H9 (cell line): ENCODE measurements around the gene TMBIM6. TPM values are rescaled to one million over a fixed set of nuclear protein-coding genes. Genes with fewer than 3 reads are reported as not detected.

Experiments used
- DNase-seq: peaks from one replicate; pipeline ENCODE4 v3.0.0-alpha.2; 2017
- H2AFZ ChIP-seq: one replicate; pipeline ENCODE4 v1.6.1; 2013; ENCODE audit warnings: mild to moderate bottlenecking, low read length, control low read depth, moderate library complexity
- H2AK5ac ChIP-seq: 2 replicates; pipeline ENCODE4 v1.6.1; 2013; ENCODE audit warnings: low read length, control low read depth, mixed read lengths; ENCODE audit not compliant: insufficient read length
- H2BK120ac ChIP-seq: one replicate; pipeline ENCODE4 v1.6.1; 2013; ENCODE audit warnings: low read depth, mild to moderate bottlenecking, low read length, control low read depth, inconsistent platforms; ENCODE audit not compliant: poor library complexity, severe bottlenecking
- H2BK12ac ChIP-seq: 2 replicates; pipeline ENCODE4 v1.6.1; 2013; ENCODE audit warnings: low read length, control low read depth, mixed read lengths, low read depth; ENCODE audit not compliant: insufficient read length
- H2BK15ac ChIP-seq: 2 replicates; pipeline ENCODE4 v1.6.1; 2013; ENCODE audit warnings: low read depth, low read length, control low read depth
- H2BK20ac ChIP-seq: one replicate; pipeline ENCODE4 v1.6.1; 2013; ENCODE audit warnings: low read depth, mild to moderate bottlenecking, low read length, control low read depth, inconsistent platforms; ENCODE audit not compliant: poor library complexity, severe bottlenecking
- H2BK5ac ChIP-seq: 2 replicates; pipeline ENCODE4 v1.6.1; 2013; ENCODE audit warnings: low read length, control low read depth, mixed read lengths; ENCODE audit not compliant: insufficient read length
- H3K14ac ChIP-seq: 2 replicates; pipeline ENCODE4 v1.6.1; 2013; ENCODE audit warnings: low read length, control low read depth; ENCODE audit not compliant: insufficient read depth
- H3K18ac ChIP-seq: 2 replicates; pipeline ENCODE4 v1.6.1; 2013; ENCODE audit warnings: low read depth, mild to moderate bottlenecking, mixed read lengths, low read length, control low read depth; ENCODE audit not compliant: insufficient read length
- H3K23ac ChIP-seq: 2 replicates; pipeline ENCODE4 v1.6.1; 2013; ENCODE audit warnings: low read length, control low read depth, mixed read lengths, low read depth; ENCODE audit not compliant: insufficient read length
- H3K23me2 ChIP-seq: 2 replicates; pipeline ENCODE4 v1.6.1; 2013; ENCODE audit warnings: low read depth, mild to moderate bottlenecking, mixed read lengths, low read length, control low read depth; ENCODE audit not compliant: insufficient read length, poor library complexity, severe bottlenecking
- H3K27ac ChIP-seq: 2 replicates; pipeline ENCODE4 v1.5.1; 2013; ENCODE audit warnings: low read length, control low read depth, mixed read lengths, low read depth; ENCODE audit not compliant: insufficient read length
- H3K27me3 ChIP-seq: 2 replicates; pipeline ENCODE4 v1.6.1; 2013; ENCODE audit warnings: low read length, control low read depth, inconsistent platforms; ENCODE audit not compliant: insufficient read depth
- H3K4ac ChIP-seq: 2 replicates; pipeline ENCODE4 v1.6.1; 2013; ENCODE audit warnings: low read depth, mild to moderate bottlenecking, control low read depth, inconsistent platforms, low read length, moderate library complexity
- H3K4me1 ChIP-seq: 2 replicates; pipeline ENCODE4 v1.6.1; 2013; ENCODE audit warnings: low read length, control low read depth, inconsistent platforms; ENCODE audit not compliant: insufficient read depth
- H3K4me2 ChIP-seq: 2 replicates; pipeline ENCODE4 v1.6.1; 2013; ENCODE audit warnings: low read length, control low read depth, mixed read lengths; ENCODE audit not compliant: insufficient read length, insufficient read depth
- H3K56ac ChIP-seq: 2 replicates; pipeline ENCODE4 v1.6.1; 2013; ENCODE audit warnings: low read depth, mild to moderate bottlenecking, mixed read lengths, low read length, control low read depth; ENCODE audit not compliant: insufficient read length
- H3K79me1 ChIP-seq: 2 replicates; pipeline ENCODE4 v1.6.1; 2013; ENCODE audit warnings: low read depth, mild to moderate bottlenecking, moderate library complexity, low read length, control low read depth, inconsistent platforms; ENCODE audit not compliant: insufficient read depth, poor library complexity, severe bottlenecking
- H3K79me2 ChIP-seq: 2 replicates; pipeline ENCODE4 v1.6.1; 2013; ENCODE audit warnings: low read length, control low read depth, inconsistent platforms; ENCODE audit not compliant: insufficient read depth
- H3K9ac ChIP-seq: 2 replicates; pipeline ENCODE4 v1.6.1; 2013; ENCODE audit warnings: low read length, control low read depth, mixed read lengths; ENCODE audit not compliant: insufficient read length; ENCODE audit errors: extremely low read depth
- H3K9me3 ChIP-seq: one replicate; pipeline ENCODE4 v1.6.1; 2013; ENCODE audit warnings: low read depth, low read length, inconsistent platforms; ENCODE audit not compliant: control insufficient read depth
- H3T11ph ChIP-seq: one replicate; pipeline ENCODE4 v1.6.1; 2013; ENCODE audit warnings: mild to moderate bottlenecking, low read length, control low read depth, inconsistent platforms
- H4K20me1 ChIP-seq: one replicate; pipeline ENCODE4 v1.6.1; 2013; ENCODE audit not compliant: control insufficient read depth, insufficient read length, insufficient read depth
- H4K5ac ChIP-seq: 2 replicates; pipeline ENCODE4 v1.6.1; 2013; ENCODE audit warnings: low read depth, mild to moderate bottlenecking, mixed read lengths, low read length, control low read depth; ENCODE audit not compliant: insufficient read length
- H4K8ac ChIP-seq: replicated peaks from 2 replicates; pipeline ENCODE4 v1.6.1; 2013; ENCODE audit warnings: low read length, control low read depth, mixed read lengths, low read depth; ENCODE audit not compliant: insufficient read length
- H4K91ac ChIP-seq: 2 replicates; pipeline ENCODE4 v1.6.1; 2013; ENCODE audit warnings: low read depth, mild to moderate bottlenecking, moderate library complexity, mixed read lengths, low read length, control low read depth; ENCODE audit not compliant: insufficient read length
- H3K27ac Mint-ChIP-seq, 3 experiments: 2 replicates in 2 of 3; 3 replicates in 1 of 3; pipeline ENCODE4 v1.8.0; 2020 to 2021; ENCODE audit warnings: mixed read lengths in 3 of 3, mild to moderate bottlenecking in 1 of 3, moderate library complexity in 1 of 3
- H3K27me3 Mint-ChIP-seq: 2 replicates; pipeline ENCODE4 v1.8.0; 2021; ENCODE audit warnings: low read depth, mild to moderate bottlenecking, moderate library complexity, mixed read lengths
- H3K36me3 Mint-ChIP-seq, 3 experiments: 2 replicates in 2 of 3; 3 replicates in 1 of 3; pipeline ENCODE4 v1.8.0; 2020 to 2021; ENCODE audit warnings: low read depth in 3 of 3, mixed read lengths in 3 of 3; ENCODE audit not compliant: insufficient read depth in 1 of 3
- H3K4me1 Mint-ChIP-seq, 2 experiments: 2 replicates each; pipeline ENCODE4 v1.8.0; 2020; ENCODE audit warnings: mixed read lengths in 2 of 2
- H3K4me3 Mint-ChIP-seq, 2 experiments: 2 replicates in 1 of 2; 3 replicates in 1 of 2; pipeline ENCODE4 v1.8.0; 2020 to 2021; ENCODE audit warnings: mild to moderate bottlenecking in 2 of 2, mixed read lengths in 2 of 2, moderate library complexity in 1 of 2
- H3K9me3 Mint-ChIP-seq, 2 experiments: 2 replicates in 1 of 2; 3 replicates in 1 of 2; pipeline ENCODE4 v1.8.0; 2020; ENCODE audit warnings: mild to moderate bottlenecking in 2 of 2, mixed read lengths in 2 of 2, moderate library complexity in 1 of 2
- CTCF ChIP-seq: fragments of 200-600 bp; sonication (generic); conservative IDR thresholded peaks from 3 replicates; pipeline ENCODE4 v1.8.0; 2021; ENCODE audit warnings: antibody characterized with exemption, mild to moderate bottlenecking
- WGBS: extraction: QIAGEN DNeasy Blood & Tissue Kit; methylation state at CpG from one replicate; pipeline ENCODE4 v1.1.7; 2013; ENCODE audit warnings: missing lambda C conversion rate, low lambda C conversion rate, mixed read lengths; ENCODE audit not compliant: insufficient read length; ENCODE audit errors: extremely low coverage; 5-methylcytosine and 5-hydroxymethylcytosine counted together
- total RNA-seq: library from RNA; stranded (reverse); gene quantifications from 2 replicates; pipeline ENCODE4 v1.2.1, GENCODE V29; 2021

The TMBIM6 gene
- total RNA-seq, 1 experiment from 2014 or later = 362 TPM

- Histone ChIP-seq H3K4me2 (no peak overlapping the region), H3K14ac (no peak overlapping the region), H3K79me2 (no peaks in the 10 kb centered on the region), H2BK5ac (no peak overlapping the region), H2AK5ac (no peak overlapping the region), H2AFZ (no peak overlapping the region), H3T11ph (no peak overlapping the region), H4K91ac (no peak overlapping the region), H2BK15ac (no peak overlapping the region), H3K79me1 (no peaks in the 10 kb centered on the region), H2BK12ac (no peak overlapping the region), H4K5ac (no peak overlapping the region), H3K9ac (no peak overlapping the region), H3K4me1 (peaks cover 14% of the 10 kb centered on the region; the same call in 1 of the 2 replicates), H3K23ac (no peak overlapping the region), H2BK20ac (no peak overlapping the region), H4K8ac (no peak overlapping the region), H3K23me2 (no peaks in the 10 kb centered on the region), H3K27ac (no peak overlapping the region), H3K56ac (no peak overlapping the region), H2BK120ac (no peak overlapping the region), H4K20me1 (no peaks in the 10 kb centered on the region), H3K27me3 (no peaks in the 10 kb centered on the region), H3K18ac (no peak overlapping the region), H3K9me3 (no peaks in the 10 kb centered on the region), H3K4ac (no peak overlapping the region)
- no peak for TF ChIP-seq CTCF
- peaks cover 26 to 39% of the 10 kb centered on the region in 2 experiments for H3K4me1 Mint-ChIP-seq
- no CpG with 5 or more reads among the region's 1 CpG for WGBS
- peaks cover 0 to 11% (median 8%) of the 10 kb centered on the region in 3 experiments; a peak in 3 of 7 replicates for H3K36me3 Mint-ChIP-seq
- H3K27ac Mint-ChIP-seq = no peak overlapping the region
- H3K27me3 Mint-ChIP-seq = no peaks in the 10 kb centered on the region
- no peaks in the 10 kb centered on the region for H3K9me3 Mint-ChIP-seq
- no peak for DNase-seq
- H3K4me3 Mint-ChIP-seq = no peak overlapping the region
Observed at GRCh38 chr12:49813131-49813530, 71.8 kb downstream of the TMBIM6 start.

Other genes with a start within 250 kb of the TMBIM6 start
- gene KCNH3, start 202.5 kb upstream of the TMBIM6 start, total RNA-seq = 0.26 and 0.39 TPM in 2 replicates
- 98.7 and 103 TPM in 2 replicates for gene MCRS1, start 173.4 kb upstream of the TMBIM6 start, total RNA-seq
- 0.42 and 0.46 TPM in 2 replicates for gene FAM186B, start 135.9 kb upstream of the TMBIM6 start, total RNA-seq
- gene PRPF40B, start 118.0 kb upstream of the TMBIM6 start, total RNA-seq = 17.4 and 19.0 TPM in 2 replicates
- 20.5 and 22.8 TPM in 2 replicates for gene FMNL3, start 34.2 kb upstream of the TMBIM6 start, total RNA-seq
- 27.7 and 28.9 TPM in 2 replicates for gene NCKAP5L, start 86.9 kb downstream of the TMBIM6 start, total RNA-seq
- 3.3 and 3.5 TPM in 2 replicates for gene BCDIN3D, start 101.5 kb downstream of the TMBIM6 start, total RNA-seq
- 0.22 and 0.42 TPM in 2 replicates for gene FAIM2, start 162.3 kb downstream of the TMBIM6 start, total RNA-seq
- gene AQP2, start 209.2 kb downstream of the TMBIM6 start, total RNA-seq = not detected in 2 replicates
- gene AQP5, start 220.3 kb downstream of the TMBIM6 start, total RNA-seq = 2.5 and 2.8 TPM in 2 replicates
- gene AQP6, start 231.4 kb downstream of the TMBIM6 start, total RNA-seq = 0.09 and 0.11 TPM in 2 replicates